KMS-11 (cell line): ENCODE measurements around the gene FAM170B.

Experiments
- H2AFZ ChIP-seq: fragments of 200-600 bp; sonication (generic); 2 replicates; pipeline ENCODE4 v1.6.1; 2016; ENCODE audit warnings: antibody characterized with exemption, mixed run types, low read depth
- H3K27ac ChIP-seq: fragments of 200-600 bp; sonication (generic); 2 replicates; pipeline ENCODE4 v1.6.1; 2016; ENCODE audit warnings: mild to moderate bottlenecking, mixed run types
- H3K27me3 ChIP-seq: fragments of 200-600 bp; sonication (generic); 2 replicates; pipeline ENCODE4 v1.6.1; 2017; ENCODE audit warnings: mild to moderate bottlenecking, low read depth, mixed run types, moderate library complexity; ENCODE audit not compliant: insufficient read depth
- H3K36me3 ChIP-seq: fragments of 200-600 bp; sonication (generic); 2 replicates; pipeline ENCODE4 v1.6.1; 2017; ENCODE audit warnings: mild to moderate bottlenecking, mixed run types; ENCODE audit not compliant: insufficient read depth
- H3K4me1 ChIP-seq: fragments of 200-600 bp; sonication (generic); 2 replicates; pipeline ENCODE4 v1.6.1; 2016; ENCODE audit warnings: mild to moderate bottlenecking, low read depth, mixed run types; ENCODE audit not compliant: poor library complexity, severe bottlenecking
- H3K4me2 ChIP-seq: fragments of 200-600 bp; sonication (generic); 2 replicates; pipeline ENCODE4 v1.7.0; 2016; ENCODE audit warnings: mild to moderate bottlenecking, mixed run types
- H3K4me3 ChIP-seq: fragments of 200-600 bp; sonication (generic); IDR thresholded peaks from 2 replicates; pipeline ENCODE4 v1.6.1; 2017; ENCODE audit warnings: low read depth, low read length, mixed read lengths; ENCODE audit not compliant: insufficient read depth
- H3K79me2 ChIP-seq: fragments of 200-600 bp; sonication (generic); 2 replicates; pipeline ENCODE4 v1.6.1; 2016; ENCODE audit warnings: low read depth, mixed run types; ENCODE audit not compliant: insufficient read depth
- H3K9ac ChIP-seq: fragments of 200-600 bp; sonication (generic); 2 replicates; pipeline ENCODE4 v1.6.1; 2016; ENCODE audit warnings: mild to moderate bottlenecking, mixed run types
- H4K20me1 ChIP-seq: fragments of 200-600 bp; sonication (generic); 2 replicates; pipeline ENCODE4 v1.6.1; 2016; ENCODE audit warnings: mild to moderate bottlenecking, mixed run types; ENCODE audit not compliant: insufficient read depth
- CTCF ChIP-seq: fragments of 200-600 bp; sonication (generic); conservative IDR thresholded peaks from 2 replicates; pipeline ENCODE4 v1.6.1; 2017; ENCODE audit warnings: low read depth, mild to moderate bottlenecking, antibody characterized with exemption, low read length, moderate library complexity, mixed read lengths

The FAM170B gene

GRCh38 chr10:49118430-49119074 is 15.3 kb downstream of the FAM170B start:
- H4K20me1 ChIP-seq: no peaks in the 10 kb centered on the region
- no peaks in the 10 kb centered on the region for H3K4me1 ChIP-seq
- H3K9ac ChIP-seq: no peak overlapping the region
- H3K4me3 ChIP-seq: no peak overlapping the region
- no peak for TF ChIP-seq CTCF
- H3K27ac ChIP-seq: no peak overlapping the region
- no peaks in the 10 kb centered on the region for H3K36me3 ChIP-seq
- no peak overlapping the region for H2AFZ ChIP-seq
- no peaks in the 10 kb centered on the region for H3K79me2 ChIP-seq
- H3K4me2 ChIP-seq: no peak overlapping the region
- H3K27me3 ChIP-seq: no peaks in the 10 kb centered on the region

- H2AFZ ChIP-seq: no peak overlapping the region
- no peak overlapping the region for H3K9ac ChIP-seq
- no peaks in the 10 kb centered on the region for H3K4me1 ChIP-seq
- H3K27me3 ChIP-seq: no peaks in the 10 kb centered on the region
- no peak overlapping the region for H3K4me3 ChIP-seq
- no peak for TF ChIP-seq CTCF
- no peaks in the 10 kb centered on the region for H3K79me2 ChIP-seq
- no peaks in the 10 kb centered on the region for H3K36me3 ChIP-seq
- no peak overlapping the region for H3K27ac ChIP-seq
- H3K4me2 ChIP-seq: no peak overlapping the region
- H4K20me1 ChIP-seq: no peaks in the 10 kb centered on the region
Measured at GRCh38 chr10:49117376-49118070, 16.3 kb downstream of the FAM170B start.

GRCh38 chr10:49116509-49117375 is 17.1 kb downstream of the FAM170B start:
- Histone ChIP-seq H3K36me3 (no peaks in the 10 kb centered on the region), H3K27ac (no peak overlapping the region), H3K9ac (no peak overlapping the region), H3K4me1 (no peaks in the 10 kb centered on the region), H3K4me2 (no peak overlapping the region), H3K27me3 (no peaks in the 10 kb centered on the region), H3K4me3 (no peak overlapping the region), H3K79me2 (no peaks in the 10 kb centered on the region), H2AFZ (no peak overlapping the region), H4K20me1 (no peaks in the 10 kb centered on the region)
- no peak for TF ChIP-seq CTCF

GRCh38 chr10:49115796-49116508 is 17.9 kb downstream of the FAM170B start:
- Histone ChIP-seq H3K27ac (no peak overlapping the region), H3K4me2 (no peak overlapping the region), H3K27me3 (no peaks in the 10 kb centered on the region), H3K4me1 (no peaks in the 10 kb centered on the region), H4K20me1 (no peaks in the 10 kb centered on the region), H3K9ac (no peak overlapping the region), H3K4me3 (no peak overlapping the region), H3K36me3 (no peaks in the 10 kb centered on the region), H2AFZ (no peak overlapping the region), H3K79me2 (no peaks in the 10 kb centered on the region)
- no peak for TF ChIP-seq CTCF
